CD4-positive, alpha-beta T cell treated with Interleukin-6 at 100 ng/mL for 8 hours (primary cell): Measurements from ENCODE around the gene POMGNT2.

ENCODE experiments used
- DNase-seq: peaks from one replicate; pipeline ENCODE4 v3.0.0-alpha.2; 2020; ENCODE audit warnings: mixed read lengths, low spot score

POMGNT2 gene

DNA sequence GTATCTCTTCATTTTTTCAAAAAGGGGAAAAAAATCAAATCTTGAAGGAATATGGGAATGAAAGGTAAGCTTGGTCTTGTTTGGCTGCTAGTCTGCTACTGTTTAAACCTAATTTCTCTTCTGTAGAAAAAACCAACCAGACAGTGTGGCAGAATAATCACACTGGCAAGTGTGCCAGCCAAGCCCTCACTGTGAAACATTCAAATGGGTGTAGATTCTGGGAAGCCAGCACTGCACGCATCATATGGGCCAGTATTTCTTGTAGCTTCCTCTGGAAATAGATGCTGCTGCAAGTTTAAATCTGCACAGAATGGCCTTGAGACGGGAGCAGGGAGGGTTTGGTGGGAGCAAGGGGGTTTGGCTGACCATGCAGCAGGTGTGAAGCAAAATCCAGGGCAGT, 62.1 kb downstream of the POMGNT2 start:
- DNase-seq = no peak

DNA sequence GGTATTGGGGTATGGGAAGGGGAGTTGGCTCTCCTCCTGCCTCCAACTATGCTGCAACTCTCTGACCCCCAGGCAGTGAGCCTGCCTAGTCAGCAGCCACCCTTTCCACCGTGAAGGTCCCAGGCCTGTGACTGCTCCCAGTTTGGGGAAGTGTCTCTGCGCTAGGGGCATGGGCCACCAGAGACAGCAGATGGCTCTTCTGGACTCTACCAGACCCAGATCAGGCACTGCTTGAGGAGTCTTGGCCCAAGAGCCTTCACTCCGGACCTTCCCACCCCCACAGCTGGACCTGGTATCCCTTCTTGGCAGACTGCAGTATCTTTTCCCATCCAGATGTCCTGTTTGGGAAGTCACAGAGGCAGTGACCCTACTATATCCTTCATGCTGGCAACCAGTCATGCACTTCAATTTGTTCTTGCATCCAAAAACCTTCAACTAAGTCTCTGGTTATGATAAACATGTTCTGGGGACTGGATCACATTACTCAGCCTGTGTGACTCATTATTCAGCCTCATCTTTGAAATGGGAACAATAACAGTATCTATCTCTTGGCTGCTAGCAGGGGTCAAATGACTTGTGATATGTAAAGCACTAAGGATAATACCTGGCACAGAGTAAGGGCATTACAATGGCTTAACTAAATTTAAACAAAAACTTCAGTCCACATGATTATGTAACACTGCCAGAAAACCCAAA, 62.7 kb downstream of the POMGNT2 start:
- DNase-seq = no peak

DNA sequence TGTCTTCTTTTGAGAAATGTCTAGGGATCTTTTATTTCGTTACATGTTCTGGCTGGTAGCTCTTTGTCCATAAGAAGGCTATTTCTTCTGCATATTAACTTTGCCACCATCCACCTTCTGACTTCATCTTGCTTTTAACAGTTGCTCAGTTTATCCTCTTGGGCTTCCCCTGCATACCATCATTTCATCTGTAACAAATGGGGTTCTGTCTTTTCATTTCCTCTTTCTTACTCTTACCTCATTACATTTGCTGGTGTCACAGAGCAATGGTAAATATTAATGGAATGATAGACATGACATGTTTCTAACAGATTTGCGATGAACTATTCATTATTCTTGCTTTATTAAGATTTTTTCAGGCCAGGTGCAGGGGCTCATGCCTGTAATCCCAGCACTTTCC, 64.4 kb downstream of the POMGNT2 start:
- no peak for DNase-seq

DNA sequence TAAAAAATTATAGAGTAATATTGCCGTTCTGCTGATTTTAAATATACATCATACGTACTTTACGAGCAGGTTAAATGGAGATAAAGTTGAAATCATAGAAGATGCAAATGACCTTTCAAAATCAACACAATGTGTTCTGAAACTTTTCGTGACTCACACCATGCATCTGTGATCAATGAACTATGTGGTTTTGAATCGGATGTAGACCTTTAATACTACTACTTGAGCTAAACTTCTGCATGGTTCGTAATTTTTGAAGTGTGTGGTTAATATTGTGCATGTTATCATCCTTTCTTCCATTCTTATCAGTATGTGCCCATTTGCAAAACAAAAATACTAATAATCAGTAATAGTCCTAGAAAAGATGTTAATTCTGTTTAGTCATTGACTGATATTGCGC, 67.9 kb downstream of the POMGNT2 start:
- no peak for DNase-seq

DNA sequence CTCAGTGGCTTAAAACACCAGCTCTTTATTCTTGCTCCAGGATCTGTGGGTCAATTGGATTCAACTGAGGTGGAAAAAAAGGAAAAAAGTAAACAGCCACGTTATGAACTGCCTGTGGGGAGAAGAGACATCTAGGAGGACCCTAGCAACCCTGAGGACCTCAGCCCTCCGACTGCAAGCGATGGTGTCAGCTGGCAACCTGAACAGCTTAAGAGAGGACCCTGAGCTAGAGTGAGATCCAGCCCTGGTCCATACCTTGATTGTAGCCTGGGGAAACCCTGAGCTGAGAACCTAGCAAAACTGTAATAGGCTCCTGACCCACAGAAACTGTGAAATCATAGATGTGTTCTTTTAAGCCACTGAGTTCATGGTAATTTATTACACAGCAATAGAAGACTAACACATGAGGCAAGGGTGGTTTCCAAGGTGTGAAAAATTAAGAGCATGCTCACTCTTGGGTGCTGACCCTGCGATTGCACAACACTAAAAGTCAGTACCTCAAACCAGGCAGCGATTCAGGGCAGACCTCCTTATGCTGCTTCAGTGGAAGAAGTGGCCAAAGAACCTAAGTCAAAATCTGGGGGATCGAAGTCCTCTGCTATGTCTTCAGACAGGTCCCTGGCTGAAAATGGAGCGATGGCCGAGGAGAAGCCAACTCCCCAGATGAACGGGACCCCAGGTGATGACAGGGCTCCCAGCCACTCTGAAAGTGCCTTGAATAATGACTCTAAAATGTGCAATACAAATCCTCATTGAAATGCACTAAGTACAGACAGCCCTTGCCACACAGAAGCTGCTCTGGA, 69.1 kb downstream of the POMGNT2 start:
- no peak for DNase-seq

DNA sequence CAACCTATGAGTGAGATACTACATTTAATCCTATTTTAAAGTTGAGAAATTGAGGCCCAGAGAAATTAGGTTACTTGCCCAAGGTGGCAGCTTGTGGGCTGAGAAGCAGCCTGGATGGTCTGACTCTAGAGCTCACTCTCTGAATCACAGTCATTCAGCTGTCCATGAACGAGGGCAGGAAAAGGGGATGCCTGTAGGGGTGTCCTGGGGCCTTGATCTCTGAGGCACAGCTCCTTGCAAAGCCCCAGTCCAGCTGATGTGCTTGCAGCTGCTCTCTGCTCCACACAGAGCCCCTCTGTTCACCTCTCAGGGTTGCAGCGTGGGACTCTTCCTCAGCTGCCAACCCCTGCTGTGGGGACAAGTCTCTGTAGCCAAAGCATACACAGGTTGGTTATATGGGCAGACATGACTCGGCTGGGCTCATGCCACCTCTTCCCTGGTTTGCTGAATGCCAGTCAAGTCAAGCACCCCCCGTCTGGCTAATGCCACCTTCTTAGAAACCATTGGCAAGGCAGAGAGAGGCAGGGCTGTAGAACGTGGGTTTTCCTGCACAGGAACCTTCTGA, 70.0 kb downstream of the POMGNT2 start:
- no peak for DNase-seq

DNA sequence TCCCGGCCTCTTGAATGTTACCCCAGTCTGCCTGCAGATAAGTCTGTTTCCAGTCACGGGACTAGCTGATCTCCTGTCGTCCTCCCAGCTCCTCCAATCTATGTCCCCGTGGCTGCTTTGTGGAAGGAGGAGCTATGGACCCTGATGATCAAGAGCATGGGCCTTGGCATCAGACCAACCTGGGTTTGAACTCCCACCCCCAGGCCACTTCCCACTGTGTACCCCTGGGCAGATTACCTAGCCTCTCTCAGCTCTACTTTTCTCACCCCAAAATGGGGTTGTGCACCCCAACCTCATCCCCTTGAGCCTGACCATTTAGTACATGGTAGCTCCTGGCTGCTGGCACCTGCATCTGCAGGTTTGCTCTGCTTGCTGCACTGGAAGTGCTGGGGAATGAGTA, 71.0 kb downstream of the POMGNT2 start:
- DNase-seq = no peak

DNA sequence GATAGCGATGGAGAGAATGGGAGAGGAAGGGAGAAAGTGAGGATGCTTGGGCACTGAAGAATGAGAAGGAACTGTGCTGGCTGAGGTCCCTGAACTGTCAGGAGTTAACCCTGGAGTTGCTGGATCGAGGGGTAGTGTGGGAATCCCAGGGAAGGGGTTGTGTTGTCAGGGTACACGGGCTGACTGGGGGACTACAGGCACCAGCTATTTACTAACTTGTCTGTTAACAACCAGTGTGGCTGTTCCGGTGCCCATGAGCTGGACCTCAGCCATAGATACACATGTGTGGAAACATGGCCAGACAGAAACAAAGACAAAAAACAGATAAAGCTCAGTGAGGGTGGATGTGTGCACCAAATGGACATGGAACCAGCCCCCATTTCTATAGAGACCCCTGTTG, 71.7 kb downstream of the POMGNT2 start:
- no peak for DNase-seq

DNA sequence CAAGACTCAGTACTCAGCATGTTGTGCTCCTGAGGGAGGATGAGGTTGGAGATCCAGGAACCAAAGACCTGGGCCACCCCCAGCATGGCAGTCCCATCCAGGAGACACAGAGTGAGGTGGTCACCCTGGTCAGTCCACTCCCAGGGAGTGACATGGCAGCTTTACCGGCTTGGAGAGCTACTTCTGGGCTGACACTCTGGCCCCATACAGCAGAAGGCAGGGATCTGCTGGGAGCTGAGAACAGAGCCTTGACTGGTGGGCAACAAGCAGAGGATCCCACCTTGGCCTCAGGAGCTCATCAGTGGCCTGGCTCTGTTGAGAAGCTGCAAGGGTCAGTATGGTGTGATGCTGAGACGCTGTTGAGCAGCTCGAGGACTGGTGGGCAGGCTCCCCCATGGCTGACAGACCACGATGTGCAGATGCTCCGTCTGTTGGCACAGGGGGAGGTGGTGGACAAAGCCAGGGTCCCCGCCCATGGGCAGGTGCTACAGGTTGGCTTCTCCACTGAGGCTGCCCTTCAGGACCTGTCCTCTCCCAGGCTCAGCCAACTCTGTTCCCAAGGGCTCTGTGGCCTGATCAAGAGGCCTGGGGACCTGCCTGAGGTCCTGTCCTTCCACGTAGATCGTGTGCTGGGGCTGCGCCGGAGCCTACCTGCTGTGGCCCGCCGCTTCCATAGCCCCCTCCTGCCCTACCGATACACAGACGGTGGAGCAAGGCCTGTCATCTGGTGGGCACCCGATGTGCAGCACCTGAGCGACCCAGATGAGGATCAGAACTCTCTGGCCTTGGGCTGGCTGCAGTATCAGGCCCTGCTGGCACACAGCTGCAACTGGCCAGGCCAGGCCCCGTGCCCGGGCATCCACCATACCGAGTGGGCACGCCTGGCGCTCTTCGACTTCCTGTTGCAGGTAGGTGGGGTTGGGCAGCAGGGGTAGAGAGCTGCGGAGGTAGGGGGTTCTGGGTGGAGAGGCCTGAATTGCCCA, 72.9 kb downstream of the POMGNT2 start:
- no peak for DNase-seq

DNA sequence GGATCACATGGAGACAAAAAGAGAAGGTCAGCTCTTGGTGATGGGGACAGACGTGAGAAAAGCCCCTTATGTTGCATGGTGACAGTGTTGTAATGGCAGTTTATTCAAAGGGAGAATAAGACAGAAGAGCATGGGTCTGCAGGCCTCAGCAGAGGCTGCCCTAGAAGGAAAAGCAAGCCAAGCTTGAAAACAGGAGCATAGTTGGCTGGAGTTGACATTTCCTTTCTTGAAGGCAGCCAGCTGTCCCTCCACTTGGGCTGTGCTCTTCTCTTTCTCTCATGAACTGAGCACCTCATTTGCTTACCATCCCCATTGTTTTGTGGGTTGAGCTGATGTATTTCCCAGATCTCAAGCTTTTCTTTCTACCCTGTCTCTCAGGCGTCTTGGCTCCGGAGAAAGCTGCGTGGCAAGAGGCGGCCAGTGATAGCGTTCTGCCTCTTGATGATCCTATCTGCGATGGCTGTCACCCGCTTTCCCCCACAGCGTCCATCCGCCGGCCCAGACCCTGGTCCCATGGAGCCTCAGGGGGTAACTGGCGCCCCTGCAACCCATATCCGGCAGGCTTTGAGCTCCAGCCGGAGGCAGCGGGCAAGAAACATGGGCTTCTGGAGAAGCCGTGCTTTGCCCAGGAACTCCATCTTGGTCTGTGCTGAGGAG, 73.9 kb downstream of the POMGNT2 start:
- no peak for DNase-seq

DNA sequence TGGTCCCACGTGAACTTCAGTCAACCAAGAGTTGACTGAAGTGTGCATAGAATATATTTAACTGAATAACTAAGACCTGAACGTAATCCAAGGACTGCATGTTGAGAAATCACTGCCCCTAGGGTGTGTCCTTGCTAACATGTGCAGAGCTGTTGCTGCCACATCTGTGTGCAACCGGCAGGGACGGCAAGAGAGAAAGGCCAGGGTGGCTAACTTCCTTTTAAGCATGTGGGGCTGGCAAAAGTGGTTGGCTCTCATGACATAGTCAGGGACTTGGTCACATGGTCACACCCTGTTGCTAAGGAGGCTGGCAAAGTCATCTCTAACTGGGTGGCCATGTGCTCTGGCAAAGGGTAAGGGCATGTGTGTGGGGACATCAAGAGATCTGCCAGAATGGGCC, 74.4 kb downstream of the POMGNT2 start:
- no peak for DNase-seq

DNA sequence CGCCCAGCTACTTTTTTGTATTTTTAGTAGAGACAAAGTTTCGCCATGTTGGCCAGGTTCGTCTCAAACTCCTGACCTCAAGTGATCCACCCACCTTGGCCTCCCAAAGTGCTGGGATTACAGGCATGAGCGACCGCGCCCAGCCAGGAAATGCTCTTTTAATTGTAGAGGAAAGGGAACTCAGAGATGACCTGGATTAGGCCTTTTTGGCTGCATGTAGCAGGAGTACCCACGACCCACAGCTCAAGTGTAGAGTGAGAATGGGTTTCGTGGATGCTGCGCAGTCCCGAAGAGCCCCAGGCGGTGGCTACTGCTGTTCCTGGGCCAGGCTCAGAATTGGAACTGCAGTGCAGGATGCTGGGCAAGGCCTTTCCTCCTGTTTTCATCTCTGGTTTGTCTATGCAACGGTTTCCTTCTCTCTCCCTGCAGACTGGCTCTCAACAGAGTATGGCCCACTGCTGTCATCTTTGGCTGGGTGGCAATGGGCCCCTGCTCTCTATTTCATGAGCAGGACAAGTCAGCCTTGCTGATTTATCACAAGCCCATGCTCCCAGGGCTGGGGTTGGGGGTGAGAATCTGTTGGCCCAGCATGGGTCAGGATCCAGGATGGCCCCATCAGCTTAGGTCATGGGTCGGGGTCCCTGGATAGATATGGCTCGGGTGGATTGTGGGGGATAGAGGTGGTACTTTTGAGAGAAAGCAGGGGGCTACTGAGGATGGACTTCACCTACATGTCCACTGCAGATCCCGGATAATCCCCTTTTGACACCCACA, 75.5 kb downstream of the POMGNT2 start:
- no peak for DNase-seq
